Erythroblast (primary cell): ENCODE measurements around the gene BMP3.

ENCODE experiments used
- GATA1 ChIP-seq: IDR thresholded peaks from 2 replicates; pipeline ENCODE4 v1.6.1; 2011; ENCODE audit warnings: low read depth, mild to moderate bottlenecking, control low read depth, low read length, moderate library complexity
- POLR2A ChIP-seq: IDR thresholded peaks from 2 replicates; pipeline ENCODE4 v1.6.1; 2011; ENCODE audit warnings: mild to moderate bottlenecking, low read length

- TF ChIP-seq POLR2A (no peak), GATA1 (no peak)
These were observed 18.8 kb downstream of the BMP3 start for GRCh38 chr4:81049330-81049729.
